Endodermal cell (in vitro differentiated cells): ENCODE measurements around the gene TSHZ2. TPM values are rescaled to one million over a fixed set of nuclear protein-coding genes. Genes with fewer than 3 reads are reported as not detected.
"Not testable (repeated sequence)": the region's sequence is repeated elsewhere in the genome, so short reads cannot be mapped to it uniquely, and the experiment has no call there.

Experiments
- DNase-seq: peaks from one replicate; pipeline ENCODE4 v3.0.0-alpha.2; 2017
- H3K27ac ChIP-seq: 2 replicates; pipeline ENCODE4 v1.5.1; 2013; ENCODE audit warnings: mild to moderate bottlenecking, low read depth, low read length, moderate library complexity
- H3K27me3 ChIP-seq: 2 replicates; pipeline ENCODE4 v1.6.1; 2013; ENCODE audit warnings: mild to moderate bottlenecking, low read length, moderate library complexity; ENCODE audit not compliant: insufficient read depth, control insufficient read depth, poor library complexity, severe bottlenecking
- H3K36me3 ChIP-seq: 2 replicates; pipeline ENCODE4 v1.7.0; 2013; ENCODE audit warnings: mild to moderate bottlenecking, low read length, moderate library complexity; ENCODE audit not compliant: control insufficient read depth, insufficient read depth
- H3K4me1 ChIP-seq: one replicate; pipeline ENCODE4 v1.7.0; 2013; ENCODE audit warnings: low read length; ENCODE audit not compliant: control insufficient read depth, insufficient read depth
- H3K4me3 ChIP-seq: 2 replicates; pipeline ENCODE4 v1.5.1; 2013; ENCODE audit warnings: mild to moderate bottlenecking, low read length, moderate library complexity
- H3K9ac ChIP-seq: 2 replicates; pipeline ENCODE4 v1.6.1; 2013; ENCODE audit warnings: mild to moderate bottlenecking, low read length, moderate library complexity; ENCODE audit not compliant: poor library complexity, severe bottlenecking; ENCODE audit errors: extremely low read depth
- H3K9me3 ChIP-seq: 2 replicates; pipeline ENCODE4 v1.6.1; 2013; ENCODE audit warnings: mild to moderate bottlenecking, low read length, moderate library complexity; ENCODE audit not compliant: control insufficient read depth
- H3K27ac Mint-ChIP-seq: 2 replicates; pipeline ENCODE4 v1.8.0; 2020; ENCODE audit warnings: mixed read lengths
- H3K27me3 Mint-ChIP-seq: 2 replicates; pipeline ENCODE4 v1.8.0; 2021; ENCODE audit warnings: mild to moderate bottlenecking, mixed read lengths; ENCODE audit not compliant: insufficient read depth
- H3K36me3 Mint-ChIP-seq: 2 replicates; pipeline ENCODE4 v1.8.0; 2020; ENCODE audit warnings: low read depth, mixed read lengths
- H3K4me1 Mint-ChIP-seq: 2 replicates; pipeline ENCODE4 v1.8.0; 2020; ENCODE audit warnings: mixed read lengths
- H3K4me3 Mint-ChIP-seq: 2 replicates; pipeline ENCODE4 v1.8.0; 2020; ENCODE audit warnings: mild to moderate bottlenecking, moderate library complexity, mixed read lengths
- H3K9me3 Mint-ChIP-seq: 2 replicates; pipeline ENCODE4 v1.8.0; 2020; ENCODE audit warnings: mild to moderate bottlenecking, mixed read lengths
- CTCF ChIP-seq: fragments of 200-600 bp; sonication (generic); conservative IDR thresholded peaks from 2 replicates; pipeline ENCODE4 v1.5.0; 2021; ENCODE audit warnings: antibody characterized with exemption, mild to moderate bottlenecking
- WGBS, 2 experiments: methylation state at CpG; one replicate each; pipeline versions ENCODE4 v1.1.5 to v1.1.7; 2013; ENCODE audit warnings: missing lambda C conversion rate in 2 of 2, mixed read lengths in 1 of 2; ENCODE audit not compliant: insufficient coverage in 1 of 2, insufficient read length in 1 of 2; 5-methylcytosine and 5-hydroxymethylcytosine counted together
- total RNA-seq, 2 donors: library from RNA; stranded (reverse); fragmentation: NEBNext Ultra II Directional in 1 of 2; extraction: Animal tissue kit (Norgen Biotek cat#: 25700) in 1 of 2; gene quantifications; 2 replicates in 1 of 2; 3 replicates in 1 of 2; pipeline ENCODE4 v1.2.1, GENCODE V29; 2021

The TSHZ2 gene
- total RNA-seq, 2 donors from 2014 or later: 0.07 to 0.31 TPM

GRCh38 chr20:53502820-53503219, 530.7 kb downstream of the TSHZ2 start:
- H3K27ac Mint-ChIP-seq: no peak overlapping the region
- no peak for TF ChIP-seq CTCF
- Histone ChIP-seq H3K9ac (no peak overlapping the region), H3K36me3 (no peaks in the 10 kb centered on the region), H3K4me1 (no peaks in the 10 kb centered on the region), H3K27ac (no peak overlapping the region), H3K27me3 (no peaks in the 10 kb centered on the region), H3K4me3 (peak overlapping the region; percentile 79), H3K9me3 (peaks cover 14% of the 10 kb centered on the region)
- DNase-seq: no peak
- H3K27me3 Mint-ChIP-seq: no peaks in the 10 kb centered on the region
- H3K36me3 Mint-ChIP-seq: peaks cover 22% of the 10 kb centered on the region
- H3K4me3 Mint-ChIP-seq: peak overlapping the region; percentile 81
- H3K4me1 Mint-ChIP-seq: no peaks in the 10 kb centered on the region
- 94 to 100% methylated on average over 3 to 4 of the region's 4 CpGs for WGBS, 2 experiments
- H3K9me3 Mint-ChIP-seq: peaks cover 20% of the 10 kb centered on the region

DNA sequence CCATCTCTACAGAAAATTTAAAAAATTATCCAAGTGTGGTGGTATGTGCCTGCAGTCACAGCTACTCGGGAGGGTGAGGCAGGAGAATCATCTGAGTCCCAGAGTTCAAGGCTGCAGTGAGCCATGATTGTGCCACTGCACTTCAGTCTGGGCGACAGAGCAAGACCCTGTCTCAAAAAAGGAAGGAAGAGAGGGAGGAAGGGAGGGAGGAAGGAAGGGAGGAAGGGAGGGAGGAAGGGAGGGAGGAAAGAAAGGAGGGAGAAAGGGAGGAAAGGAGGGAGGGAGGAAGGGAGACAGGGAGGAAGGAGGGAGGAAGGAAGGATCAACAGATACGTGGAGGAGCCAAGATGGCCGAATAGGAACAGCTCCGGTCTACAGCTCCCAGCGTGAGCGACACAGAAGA, 531.4 kb downstream of the TSHZ2 start:
- peak overlapping the region; percentile 55 for H3K9ac ChIP-seq
- H3K36me3 ChIP-seq: no peaks in the 10 kb centered on the region
- Mint-ChIP-seq H3K9me3 (peaks cover 16% of the 10 kb centered on the region), H3K36me3 (peaks cover 17% of the 10 kb centered on the region), H3K4me3 (peak overlapping the region; percentile 81), H3K27me3 (no peaks in the 10 kb centered on the region), H3K27ac (peak overlapping the region; percentile 97), H3K4me1 (no peaks in the 10 kb centered on the region)
- H3K4me3 ChIP-seq: peak overlapping the region; percentile 79
- no peak overlapping the region for H3K27ac ChIP-seq
- no peak for TF ChIP-seq CTCF
- H3K4me1 ChIP-seq: no peaks in the 10 kb centered on the region
- WGBS, 2 experiments: 51 to 68% methylated on average over 2 to 7 of the region's 7 CpGs
- H3K27me3 ChIP-seq: no peaks in the 10 kb centered on the region
- DNase-seq: peak; percentile 57
- H3K9me3 ChIP-seq: peaks cover 14% of the 10 kb centered on the region

DNA sequence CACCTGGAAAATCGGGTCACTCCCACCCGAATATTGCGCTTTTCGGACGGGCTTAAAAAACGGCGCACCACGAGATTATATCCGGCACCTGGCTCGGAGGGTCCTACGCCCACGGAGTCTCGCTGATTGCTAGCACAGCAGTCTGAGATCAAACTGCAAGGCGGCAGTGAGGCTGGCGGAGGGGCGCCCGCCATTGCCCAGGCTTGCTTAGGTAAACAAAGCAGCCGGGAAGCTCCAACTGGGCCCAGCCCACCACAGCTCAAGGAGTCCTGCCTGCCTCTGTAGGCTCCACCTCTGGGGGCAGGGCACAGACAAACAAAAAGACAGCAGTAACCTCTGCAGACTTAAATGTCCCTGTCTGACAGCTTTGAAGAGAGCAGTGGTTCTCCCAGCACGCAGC, 531.9 kb downstream of the TSHZ2 start:
- peaks cover 16% of the 10 kb centered on the region for H3K9me3 Mint-ChIP-seq
- not testable (repeated sequence) for H3K27me3 ChIP-seq, H3K27ac ChIP-seq, DNase-seq, H3K27me3 Mint-ChIP-seq, H3K36me3 ChIP-seq, H3K4me1 Mint-ChIP-seq, H3K4me1 ChIP-seq
- Histone ChIP-seq H3K9ac (peak overlapping the region; percentile 55), H3K9me3 (peaks cover 14% of the 10 kb centered on the region), H3K4me3 (peak overlapping the region; percentile 79)
- H3K4me3 Mint-ChIP-seq: peak overlapping the region; percentile 81
- 56% methylated on average over 16 of the region's 19 CpGs; no CpG with 5 or more reads in 1 of the 2 experiments for WGBS, 2 experiments
- peaks cover 15% of the 10 kb centered on the region for H3K36me3 Mint-ChIP-seq
- H3K27ac Mint-ChIP-seq: peak overlapping the region; percentile 97

DNA sequence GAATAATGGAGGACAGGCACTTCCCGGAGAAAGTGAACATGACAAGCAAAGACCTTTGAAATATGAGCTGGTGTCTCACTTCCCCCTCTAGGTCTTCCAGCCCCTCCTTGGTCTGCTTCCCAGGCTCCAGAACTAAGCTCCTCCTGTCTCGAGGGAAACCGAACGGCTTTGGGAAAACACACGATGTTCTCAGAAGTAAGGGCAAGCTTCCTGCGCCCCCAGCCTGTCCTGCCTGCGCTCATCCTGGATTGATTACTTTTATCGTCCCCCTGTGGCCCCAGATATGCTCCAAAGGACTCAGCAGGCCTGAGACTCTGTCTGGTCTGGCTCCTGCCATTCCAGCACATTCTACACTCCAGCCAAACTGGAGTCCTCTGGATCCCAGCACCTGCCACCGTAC, 538.1 kb downstream of the TSHZ2 start:
- DNase-seq: no peak
- Histone ChIP-seq H3K27ac (no peak overlapping the region), H3K4me3 (no peak overlapping the region), H3K27me3 (no peaks in the 10 kb centered on the region), H3K9me3 (no peaks in the 10 kb centered on the region), H3K4me1 (no peaks in the 10 kb centered on the region), H3K36me3 (no peaks in the 10 kb centered on the region), H3K9ac (no peak overlapping the region)
- no peaks in the 10 kb centered on the region for H3K27me3 Mint-ChIP-seq
- peaks cover 3% of the 10 kb centered on the region for H3K4me1 Mint-ChIP-seq
- no peak overlapping the region for H3K4me3 Mint-ChIP-seq
- no peak for TF ChIP-seq CTCF
- peaks cover 24% of the 10 kb centered on the region for H3K9me3 Mint-ChIP-seq
- H3K27ac Mint-ChIP-seq: no peak overlapping the region
- peaks cover 11% of the 10 kb centered on the region for H3K36me3 Mint-ChIP-seq
- WGBS, 2 experiments: 89 to 95% methylated on average over 8 to 9 of the region's 9 CpGs
